Measurements from ENCODE around the gene RO60. TPM values are rescaled to one million over a fixed set of nuclear protein-coding genes. Genes with fewer than 3 reads are reported as not detected.

RO60 gene
- polyA plus RNA-seq, 6 donors from 2014 or later = 85.3 to 118 (median 102) TPM

DNA sequence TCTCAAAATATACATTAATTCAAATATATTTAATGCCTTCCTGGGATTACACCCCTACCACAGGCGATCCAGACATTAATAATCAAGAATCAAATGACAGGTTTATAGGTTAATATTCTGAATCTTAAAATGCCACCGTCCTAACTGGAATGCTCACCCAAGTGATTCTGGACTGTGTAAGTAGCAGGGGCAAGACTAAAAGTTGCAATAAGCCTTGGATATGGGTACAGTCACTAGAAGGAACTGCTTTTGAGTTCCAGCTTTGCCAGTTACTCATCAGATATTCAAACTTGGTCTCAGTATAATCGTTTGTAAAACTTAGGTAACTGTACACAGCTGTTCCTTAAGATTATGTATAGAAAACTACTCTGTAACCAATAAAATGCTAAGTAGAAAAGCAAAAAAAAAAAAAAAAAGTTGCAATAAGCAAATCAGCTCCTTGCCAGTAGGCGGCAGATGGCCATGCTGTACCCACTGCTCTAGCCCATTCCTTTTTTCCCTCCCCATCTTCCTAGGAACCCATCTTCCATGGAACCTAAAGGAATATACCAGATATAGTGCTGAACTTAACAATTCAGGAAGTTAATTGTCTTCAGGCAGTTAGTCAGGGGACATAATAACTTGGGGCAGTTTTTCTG, 10.5 kb downstream of the RO60 start:
- Mint-ChIP-seq H3K27me3 (no peaks in the 10 kb centered on the region), H3K9me3 (no peaks in the 10 kb centered on the region), H3K4me3 (peak overlapping the region in 1 of 8 donors; percentile 12), H3K36me3 (no peaks in the 10 kb centered on the region), H3K27ac (peak overlapping the region; percentile 15 to 74 (median 56)), H3K4me1 (peaks cover 24 to 33% (median 30%) of the 10 kb centered on the region in 3 donors)
- no peak for DNase-seq
- peak; percentile 20 to 27 for ATAC-seq (ENCODE audit: low read depth in 2 of 2)

DNA sequence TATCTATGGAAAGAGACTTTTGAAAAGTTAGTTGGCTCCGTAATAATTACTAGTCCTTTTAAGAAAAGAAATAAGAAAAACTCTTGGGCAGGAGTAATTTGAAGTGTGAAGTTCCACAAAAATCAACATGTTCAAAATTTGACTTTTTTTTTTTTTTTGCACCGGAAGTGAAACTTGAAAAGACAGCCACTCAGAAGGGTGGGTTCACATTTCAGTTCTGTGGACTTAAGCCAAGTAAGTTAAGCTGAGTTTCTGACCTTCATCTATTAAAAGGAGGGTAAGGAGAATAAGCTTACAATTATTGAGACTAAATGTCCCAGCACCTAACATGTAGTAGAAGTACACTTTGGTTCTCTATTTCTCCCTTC, 11.0 kb downstream of the RO60 start:
- Mint-ChIP-seq H3K4me1 (peaks cover 19 to 30% (median 30%) of the 10 kb centered on the region in 3 donors), H3K27me3 (no peaks in the 10 kb centered on the region), H3K9me3 (no peaks in the 10 kb centered on the region), H3K4me3 (peak overlapping the region in 1 of 8 donors; percentile 12), H3K36me3 (no peaks in the 10 kb centered on the region), H3K27ac (peak overlapping the region in 4 of 6 donors; percentile 28 to 74 (median 65))
- no peak for DNase-seq
- peak; percentile 38 to 53 for ATAC-seq (ENCODE audit: low read depth in 2 of 2)

GRCh38 chr1:193070942-193071341, 11.5 kb downstream of the RO60 start:
- Mint-ChIP-seq H3K4me1 (peaks cover 13 to 26% (median 25%) of the 10 kb centered on the region in 3 donors), H3K27ac (peak overlapping the region in 4 of 6 donors; percentile 10 to 74 (median 38)), H3K4me3 (no peak overlapping the region), H3K9me3 (no peaks in the 10 kb centered on the region), H3K27me3 (no peaks in the 10 kb centered on the region), H3K36me3 (no peaks in the 10 kb centered on the region)
- no peak for ATAC-seq (ENCODE audit: low read depth in 2 of 2)
- no peak for DNase-seq

DNA sequence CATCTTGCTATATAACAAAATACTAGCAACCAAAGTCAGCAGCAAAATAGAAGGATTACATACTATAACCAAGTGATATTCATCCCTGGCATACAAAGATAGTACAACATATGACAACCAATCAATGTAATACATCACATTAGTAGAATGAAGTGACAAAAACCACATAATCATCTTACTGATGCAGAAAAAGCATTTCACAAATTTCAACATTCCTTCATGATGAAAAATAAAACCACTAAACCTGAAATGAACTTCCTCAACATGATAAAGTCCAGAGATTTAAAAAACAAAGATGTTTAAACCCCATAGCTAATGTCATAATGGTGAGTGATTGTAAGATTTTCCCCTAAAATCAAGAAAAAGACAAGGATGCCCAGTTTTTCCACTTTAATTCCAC, 18.6 kb downstream of the RO60 start:
- DNase-seq = no peak
- no peak overlapping the region for H3K27ac Mint-ChIP-seq
- H3K36me3 Mint-ChIP-seq = peaks cover 15 to 20% of the 10 kb centered on the region in 2 donors
- ATAC-seq (ENCODE audit: low read depth in 2 of 2) = no peak
- H3K9me3 Mint-ChIP-seq = no peaks in the 10 kb centered on the region
- H3K4me1 Mint-ChIP-seq = no peaks in the 10 kb centered on the region
- no peak overlapping the region for H3K4me3 Mint-ChIP-seq
- H3K27me3 Mint-ChIP-seq = no peaks in the 10 kb centered on the region

- DNase-seq = no peak
- Mint-ChIP-seq H3K36me3 (peaks cover 15 to 23% of the 10 kb centered on the region in 2 donors), H3K4me3 (no peak overlapping the region), H3K27ac (no peak overlapping the region), H3K9me3 (no peaks in the 10 kb centered on the region), H3K27me3 (no peaks in the 10 kb centered on the region), H3K4me1 (no peaks in the 10 kb centered on the region)
- no peak for ATAC-seq (ENCODE audit: low read depth in 2 of 2)
Measured at GRCh38 chr1:193079187-193079586, 19.8 kb downstream of the RO60 start.

GRCh38 chr1:193083365-193084088, 24.1 kb downstream of the RO60 start:
- H3K27ac Mint-ChIP-seq = peak overlapping the region in 1 of 6 donors; percentile 73

DNA sequence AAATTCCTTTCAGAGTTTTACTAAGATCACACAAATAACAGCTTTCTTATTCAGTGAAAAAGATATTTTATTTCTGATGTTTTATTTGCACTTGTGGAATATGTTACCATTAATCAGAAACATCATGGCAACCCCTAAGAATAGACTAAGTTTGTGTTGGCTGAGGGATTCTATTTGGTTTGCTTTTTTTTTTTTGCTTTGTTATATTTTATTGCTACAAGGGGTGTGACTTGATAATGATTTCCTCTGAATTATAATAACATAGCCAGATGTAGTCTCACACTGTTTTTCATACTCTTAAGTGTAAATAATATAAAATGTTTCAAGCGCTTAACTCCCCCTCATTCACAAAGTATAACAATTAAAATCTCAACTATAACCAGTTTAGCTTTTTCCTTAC, 25.9 kb downstream of the RO60 start:
- ATAC-seq (ENCODE audit: low read depth in 2 of 2) (no peak), DNase-seq (no peak)
- Mint-ChIP-seq H3K36me3 (peaks cover 7 to 14% of the 10 kb centered on the region in 2 donors), H3K27me3 (no peaks in the 10 kb centered on the region), H3K27ac (peak overlapping the region in 1 of 6 donors; percentile 51), H3K9me3 (no peaks in the 10 kb centered on the region), H3K4me3 (no peak overlapping the region), H3K4me1 (no peaks in the 10 kb centered on the region)

More at GRCh38 chr1:193083365-193084088, 24.1 kb downstream of the RO60 start:
- Mint-ChIP-seq H3K36me3 (peaks cover 7 to 18% of the 10 kb centered on the region in 2 donors), H3K4me3 (no peak overlapping the region), H3K9me3 (no peaks in the 10 kb centered on the region), H3K4me1 (no peaks in the 10 kb centered on the region), H3K27me3 (no peaks in the 10 kb centered on the region)
- ATAC-seq (ENCODE audit: low read depth in 2 of 2) (peak in 1 of 2 donors; percentile 43), DNase-seq (no peak)

GRCh38 chr1:193086342-193086741, 26.9 kb downstream of the RO60 start:
- Mint-ChIP-seq H3K36me3 (peaks cover 0 to 14% of the 10 kb centered on the region in 2 donors), H3K4me3 (no peak overlapping the region), H3K27me3 (no peaks in the 10 kb centered on the region), H3K4me1 (no peaks in the 10 kb centered on the region), H3K9me3 (no peaks in the 10 kb centered on the region), H3K27ac (peak overlapping the region in 1 of 6 donors; percentile 61)
- ATAC-seq (ENCODE audit: low read depth in 2 of 2) (no peak), DNase-seq (no peak)

GRCh38 chr1:193087893-193088292, 28.5 kb downstream of the RO60 start:
- ATAC-seq (ENCODE audit: low read depth in 2 of 2) (no peak), DNase-seq (no peak)
- no peaks in the 10 kb centered on the region for H3K9me3 Mint-ChIP-seq
- H3K27ac Mint-ChIP-seq = peak overlapping the region in 1 of 6 donors; percentile 72
- H3K27me3 Mint-ChIP-seq = no peaks in the 10 kb centered on the region
- no peaks in the 10 kb centered on the region for H3K4me1 Mint-ChIP-seq
- H3K36me3 Mint-ChIP-seq = peaks cover 0 to 11% of the 10 kb centered on the region in 2 donors
- no peak overlapping the region for H3K4me3 Mint-ChIP-seq

- no peaks in the 10 kb centered on the region for H3K36me3 Mint-ChIP-seq
- no peak overlapping the region for H3K27ac Mint-ChIP-seq
- H3K4me1 Mint-ChIP-seq = no peaks in the 10 kb centered on the region
Measured at GRCh38 chr1:193090865-193091264, 31.5 kb downstream of the RO60 start.

DNA sequence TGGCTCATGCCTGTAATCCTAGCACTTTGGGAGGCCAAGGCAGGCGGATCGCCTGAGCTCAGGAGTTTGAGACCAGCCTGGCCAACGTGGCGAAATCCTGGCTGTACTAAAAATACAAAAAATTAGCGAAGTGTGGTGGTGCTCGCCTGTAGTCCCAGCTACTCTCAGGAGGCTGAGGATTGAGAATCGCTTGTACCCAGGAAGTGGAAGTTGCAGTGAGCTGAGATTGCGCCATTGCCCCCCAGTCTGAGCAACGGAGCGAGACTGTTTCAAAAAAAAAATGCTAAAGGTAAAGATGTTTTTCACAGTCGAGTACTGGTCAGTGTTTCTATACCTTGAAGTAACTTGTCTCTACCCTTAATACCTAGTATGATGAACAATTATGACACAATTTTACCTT, 34.7 kb downstream of the RO60 start:
- DNase-seq = no peak
- Mint-ChIP-seq H3K4me3 (no peak overlapping the region), H3K9me3 (no peaks in the 10 kb centered on the region), H3K27ac (no peak overlapping the region), H3K27me3 (no peaks in the 10 kb centered on the region), H3K36me3 (peaks cover 0 to 6% of the 10 kb centered on the region in 2 donors), H3K4me1 (no peaks in the 10 kb centered on the region)
- no peak for ATAC-seq (ENCODE audit: low read depth in 2 of 2)

More at GRCh38 chr1:193090865-193091264, 31.5 kb downstream of the RO60 start:
- no peak for DNase-seq
- no peak for ATAC-seq (ENCODE audit: low read depth in 2 of 2)
- no peaks in the 10 kb centered on the region for H3K9me3 Mint-ChIP-seq
- H3K4me3 Mint-ChIP-seq = no peak overlapping the region
- H3K27me3 Mint-ChIP-seq = no peaks in the 10 kb centered on the region

- peaks cover 0 to 6% of the 10 kb centered on the region in 2 donors for H3K36me3 Mint-ChIP-seq
- H3K27me3 Mint-ChIP-seq = no peaks in the 10 kb centered on the region
- peak overlapping the region in 1 of 8 donors; percentile 95 for H3K4me3 Mint-ChIP-seq
- ATAC-seq (ENCODE audit: low read depth in 2 of 2) = no peak
- H3K4me1 Mint-ChIP-seq = peaks cover 19 to 25% (median 20%) of the 10 kb centered on the region in 3 donors
- DNase-seq = no peak
- no peaks in the 10 kb centered on the region for H3K9me3 Mint-ChIP-seq
- H3K27ac Mint-ChIP-seq = no peak overlapping the region
Measured at GRCh38 chr1:193102662-193103061, 43.2 kb downstream of the RO60 start.

- Mint-ChIP-seq H3K27me3 (peaks cover 0 to 4% (median 0%) of the 10 kb centered on the region in 3 donors), H3K4me3 (peak overlapping the region; percentile 87 to 97 (median 95)), H3K9me3 (no peaks in the 10 kb centered on the region), H3K27ac (peak overlapping the region in 1 of 6 donors; percentile 63), H3K4me1 (peaks cover 19 to 25% (median 20%) of the 10 kb centered on the region in 3 donors), H3K36me3 (peaks cover 0 to 6% of the 10 kb centered on the region in 2 donors)
- ATAC-seq (ENCODE audit: low read depth in 2 of 2) (no peak), DNase-seq (no peak)
Measured at GRCh38 chr1:193103759-193104501, 44.5 kb downstream of the RO60 start.

Measured in naive B cell (primary cell).